PFSK-1 (cell line): ENCODE results near the gene CHRNG.

Experiments used
- FOXP2 ChIP-seq: optimal IDR thresholded peaks from 2 replicates; pipeline ENCODE3; 2011; ENCODE audit warnings: borderline replicate concordance, control low read depth, inconsistent platforms; ENCODE audit not compliant: insufficient read depth; ENCODE audit errors: extremely low read length, extremely low read depth
- POLR2AphosphoS5 ChIP-seq: IDR thresholded peaks from 2 replicates; pipeline ENCODE4 v1.6.1; 2012; ENCODE audit warnings: low read depth, mild to moderate bottlenecking, control low read depth, low read length, moderate library complexity
- SIN3A ChIP-seq: IDR thresholded peaks from 2 replicates; pipeline ENCODE4 v1.6.1; 2012; ENCODE audit warnings: mild to moderate bottlenecking, low read length, moderate library complexity, borderline replicate concordance; ENCODE audit not compliant: insufficient read depth
- TAF1 ChIP-seq: IDR thresholded peaks from 2 replicates; pipeline ENCODE4 v1.6.1; 2012; ENCODE audit warnings: low read length, control low read depth, borderline replicate concordance; ENCODE audit not compliant: insufficient read depth
- TF ChIP-seq, protein P1 (sequence below), 2 experiments: IDR thresholded peaks; 2 replicates each; pipeline versions ENCODE4 v1.6.1 to v1.8.0; 2011 to 2012; ENCODE audit warnings: low read depth in 2 of 2, low read length in 2 of 2, control low read depth in 1 of 2, inconsistent platforms in 1 of 2, mild to moderate bottlenecking in 1 of 2, moderate library complexity in 1 of 2; ENCODE audit not compliant: insufficient read depth in 1 of 2

Gene CHRNG

DNA sequence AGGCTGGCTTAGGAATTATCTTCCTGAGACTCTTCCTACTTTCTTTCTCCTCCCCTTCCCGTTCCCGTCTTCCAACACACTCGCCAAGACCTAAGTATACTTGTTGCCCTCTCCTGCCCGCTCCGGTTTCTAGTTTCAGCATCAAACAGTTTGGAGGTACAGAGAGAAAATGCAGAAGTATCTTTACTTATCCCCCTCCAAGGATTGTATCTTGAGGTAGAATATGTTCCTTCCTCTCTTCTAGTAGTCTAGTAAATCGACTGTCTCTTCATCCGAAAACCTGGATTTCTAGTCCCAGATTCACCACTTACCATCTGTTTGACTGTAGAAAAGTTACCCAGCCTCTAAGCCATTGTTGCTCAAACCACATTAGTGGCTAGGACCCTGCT lies 11.8 kb downstream of the CHRNG start:
- TF ChIP-seq FOXP2 (no peak), SIN3A (no peak), POLR2AphosphoS5 (no peak), TAF1 (no peak)
- TF ChIP-seq, protein P1, sequence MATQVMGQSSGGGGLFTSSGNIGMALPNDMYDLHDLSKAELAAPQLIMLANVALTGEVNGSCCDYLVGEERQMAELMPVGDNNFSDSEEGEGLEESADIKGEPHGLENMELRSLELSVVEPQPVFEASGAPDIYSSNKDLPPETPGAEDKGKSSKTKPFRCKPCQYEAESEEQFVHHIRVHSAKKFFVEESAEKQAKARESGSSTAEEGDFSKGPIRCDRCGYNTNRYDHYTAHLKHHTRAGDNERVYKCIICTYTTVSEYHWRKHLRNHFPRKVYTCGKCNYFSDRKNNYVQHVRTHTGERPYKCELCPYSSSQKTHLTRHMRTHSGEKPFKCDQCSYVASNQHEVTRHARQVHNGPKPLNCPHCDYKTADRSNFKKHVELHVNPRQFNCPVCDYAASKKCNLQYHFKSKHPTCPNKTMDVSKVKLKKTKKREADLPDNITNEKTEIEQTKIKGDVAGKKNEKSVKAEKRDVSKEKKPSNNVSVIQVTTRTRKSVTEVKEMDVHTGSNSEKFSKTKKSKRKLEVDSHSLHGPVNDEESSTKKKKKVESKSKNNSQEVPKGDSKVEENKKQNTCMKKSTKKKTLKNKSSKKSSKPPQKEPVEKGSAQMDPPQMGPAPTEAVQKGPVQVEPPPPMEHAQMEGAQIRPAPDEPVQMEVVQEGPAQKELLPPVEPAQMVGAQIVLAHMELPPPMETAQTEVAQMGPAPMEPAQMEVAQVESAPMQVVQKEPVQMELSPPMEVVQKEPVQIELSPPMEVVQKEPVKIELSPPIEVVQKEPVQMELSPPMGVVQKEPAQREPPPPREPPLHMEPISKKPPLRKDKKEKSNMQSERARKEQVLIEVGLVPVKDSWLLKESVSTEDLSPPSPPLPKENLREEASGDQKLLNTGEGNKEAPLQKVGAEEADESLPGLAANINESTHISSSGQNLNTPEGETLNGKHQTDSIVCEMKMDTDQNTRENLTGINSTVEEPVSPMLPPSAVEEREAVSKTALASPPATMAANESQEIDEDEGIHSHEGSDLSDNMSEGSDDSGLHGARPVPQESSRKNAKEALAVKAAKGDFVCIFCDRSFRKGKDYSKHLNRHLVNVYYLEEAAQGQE (IDR thresholded peaks at IDR 0.05; ENCODE audit: insufficient read depth in 1 of 2, low read depth in 2 of 2, low read length in 2 of 2), result no peak

DNA sequence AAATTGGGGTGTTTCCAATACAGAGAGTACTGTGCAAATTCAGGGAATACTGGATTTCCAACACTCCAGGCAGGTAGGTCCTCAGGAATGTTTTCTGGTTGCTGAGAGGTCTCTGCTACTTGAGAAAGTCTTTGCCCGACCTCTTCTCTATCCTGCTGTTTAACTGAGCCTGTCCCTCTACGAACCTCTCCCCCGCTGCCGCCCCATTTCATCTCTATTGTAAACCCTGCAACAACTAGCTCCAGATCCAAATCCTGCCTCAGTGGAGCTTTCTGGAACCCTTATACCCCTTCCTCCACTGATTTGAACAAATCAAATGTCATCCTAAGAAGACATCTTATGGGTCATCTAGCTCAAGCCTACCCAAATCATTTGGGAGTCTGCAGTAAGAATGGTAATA lies 12.3 kb downstream of the CHRNG start:
- TF ChIP-seq FOXP2, result no peak
- TF ChIP-seq SIN3A, result no peak
- TF ChIP-seq POLR2AphosphoS5, result no peak
- TF ChIP-seq, protein P1 (IDR thresholded peaks at IDR 0.05; ENCODE audit: insufficient read depth in 1 of 2, low read depth in 2 of 2, low read length in 2 of 2), result no peak
- TF ChIP-seq TAF1, result no peak

DNA sequence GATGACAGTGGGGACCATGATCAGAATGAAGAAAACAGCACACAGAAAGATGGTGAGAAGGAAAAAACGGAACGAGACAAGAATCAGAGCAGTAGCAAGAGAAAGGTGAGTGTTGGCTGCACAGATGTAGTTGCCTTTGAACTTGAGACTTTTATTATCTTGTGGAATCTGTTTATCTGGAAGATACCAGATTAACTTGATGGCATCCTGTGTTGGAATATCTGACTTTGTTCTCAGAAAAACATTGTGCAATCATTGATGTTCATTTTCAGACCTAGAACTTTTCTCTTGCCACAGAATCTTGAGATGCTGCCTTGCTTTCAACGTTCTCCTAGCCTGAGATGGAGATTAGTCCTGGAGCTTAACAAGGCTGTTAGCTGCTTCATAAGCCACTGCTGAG lies 16.9 kb downstream of the CHRNG start:
- TF ChIP-seq FOXP2 (no peak), POLR2AphosphoS5 (no peak), SIN3A (no peak), TAF1 (no peak)
- TF ChIP-seq, protein P1 (IDR thresholded peaks at IDR 0.05; ENCODE audit: insufficient read depth in 1 of 2, low read depth in 2 of 2, low read length in 2 of 2), result no peak

DNA sequence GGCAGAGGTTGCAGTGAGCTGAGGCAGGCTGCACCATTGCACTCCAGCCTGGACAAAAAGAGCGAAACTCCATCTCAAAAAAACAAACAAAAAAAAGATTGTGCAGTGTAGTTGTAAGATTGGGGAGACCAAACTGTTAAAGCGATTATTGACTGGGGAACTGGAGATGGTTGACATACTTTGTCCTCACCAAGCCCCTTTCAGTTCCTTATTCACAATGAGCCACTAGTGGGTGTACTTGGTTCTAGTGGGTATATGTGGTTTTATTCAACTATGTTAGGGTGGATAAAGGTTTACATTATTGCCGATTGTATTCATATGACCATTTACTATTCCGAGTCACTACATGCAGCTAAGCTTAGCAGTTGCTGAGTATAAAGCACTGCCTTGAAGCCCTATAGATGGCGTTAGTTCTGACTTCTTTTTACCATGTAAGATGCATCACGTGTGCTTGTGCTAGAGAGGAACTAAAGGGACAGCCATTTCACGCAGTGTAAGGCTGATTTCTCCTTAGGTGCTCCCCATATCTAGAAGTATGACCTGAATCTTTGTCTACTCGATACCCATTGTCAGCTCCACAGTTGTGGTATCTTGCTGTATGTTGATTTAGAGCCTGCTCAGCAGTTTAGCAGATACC lies 23.1 kb downstream of the CHRNG start:
- TF ChIP-seq FOXP2, result no peak
- TF ChIP-seq POLR2AphosphoS5, result no peak
- TF ChIP-seq, protein P1 (IDR thresholded peaks at IDR 0.05; ENCODE audit: insufficient read depth in 1 of 2, low read depth in 2 of 2, low read length in 2 of 2), result no peak
- TF ChIP-seq SIN3A, result no peak
- TF ChIP-seq TAF1, result no peak

DNA sequence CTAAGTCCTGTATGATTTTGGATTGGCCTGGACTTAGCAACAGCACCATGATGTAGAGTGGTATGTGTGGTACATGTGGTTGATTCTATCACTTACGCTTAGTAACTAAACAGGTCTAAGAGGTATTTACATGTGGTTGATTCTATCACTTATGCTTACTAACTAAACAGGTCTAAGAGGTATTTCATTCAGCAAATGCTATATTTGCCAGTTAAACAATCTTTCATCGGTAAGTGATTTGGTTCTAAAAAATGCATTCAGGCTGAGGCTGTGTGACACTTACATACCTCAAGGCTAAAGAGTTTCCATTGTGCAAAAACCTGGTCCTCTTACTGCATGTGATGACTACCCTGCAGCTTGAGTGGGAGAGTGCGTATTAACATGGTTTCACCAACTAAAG lies 24.1 kb downstream of the CHRNG start:
- TF ChIP-seq, protein P1 (IDR thresholded peaks at IDR 0.05; ENCODE audit: insufficient read depth in 1 of 2, low read depth in 2 of 2, low read length in 2 of 2), result no peak
- TF ChIP-seq TAF1 (no peak), POLR2AphosphoS5 (no peak), SIN3A (no peak), FOXP2 (no peak)
